Astrocyte (in vitro differentiated cells and primary cell): Measurements from ENCODE around the gene SPSB1. TPM values are rescaled to one million over a fixed set of nuclear protein-coding genes. Genes with fewer than 3 reads are reported as not detected.

Experiments used
- DNase-seq: peaks from one replicate; pipeline ENCODE4 v3.0.0-alpha.2; 2010; ENCODE audit warnings: low read depth
- FAIRE-seq: peaks from 2 replicates; lab custom pipeline; 2011; peaks lifted over from hg19 to GRCh38; lab: Jason Lieb, UNC
- H2AFZ ChIP-seq: 2 replicates; pipeline ENCODE4 v1.6.0; 2012; ENCODE audit warnings: low read depth, low read length, inconsistent platforms
- H3K27ac ChIP-seq: 2 replicates; pipeline ENCODE4 v1.5.1; 2011; ENCODE audit warnings: low read depth, low read length, inconsistent platforms
- H3K27me3 ChIP-seq: 2 replicates; pipeline ENCODE4 v1.6.0; 2011; ENCODE audit warnings: low read length, inconsistent platforms; ENCODE audit not compliant: insufficient read depth
- H3K36me3 ChIP-seq: 2 replicates; pipeline ENCODE4 v1.5.1; 2011; ENCODE audit warnings: low read length, inconsistent platforms; ENCODE audit not compliant: insufficient read depth
- H3K4me1 ChIP-seq: 2 replicates; pipeline ENCODE4 v1.5.1; 2011; ENCODE audit warnings: low read length, inconsistent platforms; ENCODE audit not compliant: insufficient read depth
- H3K4me2 ChIP-seq: 2 replicates; pipeline ENCODE4 v1.6.0; 2012; ENCODE audit warnings: low read length, inconsistent platforms
- H3K4me3 ChIP-seq: 2 replicates; pipeline ENCODE4 v1.5.1; 2011; ENCODE audit warnings: low read depth, mild to moderate bottlenecking, low read length, inconsistent platforms; ENCODE audit not compliant: insufficient read depth
- H3K79me2 ChIP-seq: 2 replicates; pipeline ENCODE4 v1.6.0; 2012; ENCODE audit warnings: mild to moderate bottlenecking, low read length, inconsistent platforms; ENCODE audit not compliant: insufficient read depth
- H3K9ac ChIP-seq: 2 replicates; pipeline ENCODE4 v1.6.0; 2012; ENCODE audit warnings: mild to moderate bottlenecking, low read length, inconsistent platforms
- H3K9me3 ChIP-seq: 2 replicates; pipeline ENCODE4 v1.5.1; 2012; ENCODE audit warnings: low read depth, mild to moderate bottlenecking, low read length, inconsistent platforms; ENCODE audit not compliant: insufficient read depth
- H4K20me1 ChIP-seq: 2 replicates; pipeline ENCODE4 v1.6.0; 2012; ENCODE audit warnings: low read length, inconsistent platforms; ENCODE audit not compliant: insufficient read depth
- H3K27ac Mint-ChIP-seq: one replicate; pipeline ENCODE4 v1.8.0; 2021; ENCODE audit warnings: mild to moderate bottlenecking, mixed read lengths; ENCODE audit not compliant: unreplicated experiment
- H3K27me3 Mint-ChIP-seq: one replicate; pipeline ENCODE4 v1.8.0; 2021; ENCODE audit warnings: low read depth, mixed read lengths; ENCODE audit not compliant: unreplicated experiment
- H3K36me3 Mint-ChIP-seq: one replicate; pipeline ENCODE4 v1.8.0; 2021; ENCODE audit warnings: low read depth, mixed read lengths; ENCODE audit not compliant: unreplicated experiment
- H3K4me1 Mint-ChIP-seq: one replicate; pipeline ENCODE4 v1.8.0; 2021; ENCODE audit warnings: low read depth, mixed read lengths; ENCODE audit not compliant: unreplicated experiment
- H3K4me3 Mint-ChIP-seq: one replicate; pipeline ENCODE4 v1.8.0; 2021; ENCODE audit warnings: mild to moderate bottlenecking, moderate library complexity, mixed read lengths; ENCODE audit not compliant: unreplicated experiment
- H3K9me3 Mint-ChIP-seq: one replicate; pipeline ENCODE4 v1.8.0; 2021; ENCODE audit warnings: mild to moderate bottlenecking, mixed read lengths; ENCODE audit not compliant: unreplicated experiment
- EZH2 ChIP-seq: IDR thresholded peaks from 2 replicates; pipeline ENCODE4 v1.6.1; 2012; ENCODE audit warnings: mild to moderate bottlenecking, low read length, inconsistent platforms; ENCODE audit not compliant: insufficient read depth
- total RNA-seq: library from RNA; stranded (reverse); gene quantifications from 2 replicates; pipeline ENCODE4 v1.2.1, GENCODE V29; 2021
- TF ChIP-seq, protein P1 (sequence below): IDR thresholded peaks from 2 replicates; pipeline ENCODE4 v1.5.1; 2011; ENCODE audit warnings: low read depth, mild to moderate bottlenecking, inconsistent platforms, low read length, moderate library complexity; ENCODE audit not compliant: insufficient read depth

The SPSB1 gene
- total RNA-seq, 1 donor from 2014 or later, result 53.5 TPM

DNA sequence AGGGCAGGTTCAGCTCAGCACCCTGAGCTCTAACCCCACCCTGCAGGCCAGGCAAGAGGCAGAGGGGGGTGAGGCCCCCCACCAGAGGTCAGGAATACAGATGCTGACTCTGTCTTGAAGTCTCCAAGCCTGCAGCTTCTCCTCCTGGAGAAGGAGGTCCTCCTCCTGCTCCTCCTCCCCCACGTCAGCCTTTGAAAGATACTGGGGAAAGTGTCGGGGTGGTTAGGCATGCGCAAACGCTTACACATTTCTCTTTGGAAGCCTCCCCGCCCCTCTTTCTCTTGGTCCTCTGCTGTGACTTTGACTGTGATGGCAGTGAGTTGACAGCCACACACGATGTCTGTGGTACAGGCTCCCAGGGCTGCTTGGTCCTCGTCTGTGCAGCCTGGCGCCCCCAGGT, 65.3 kb downstream of the SPSB1 start:
- no peaks in the 10 kb centered on the region for H3K27me3 Mint-ChIP-seq
- Histone ChIP-seq H3K9ac (no peak overlapping the region), H3K36me3 (peaks cover 19% of the 10 kb centered on the region), H3K9me3 (no peaks in the 10 kb centered on the region), H4K20me1 (peaks cover 94% of the 10 kb centered on the region), H3K79me2 (peaks cover 96% of the 10 kb centered on the region), H3K27ac (no peak overlapping the region), H3K27me3 (no peaks in the 10 kb centered on the region), H3K4me2 (no peak overlapping the region), H2AFZ (no peak overlapping the region), H3K4me3 (no peak overlapping the region), H3K4me1 (no peaks in the 10 kb centered on the region)
- TF ChIP-seq, protein P1, sequence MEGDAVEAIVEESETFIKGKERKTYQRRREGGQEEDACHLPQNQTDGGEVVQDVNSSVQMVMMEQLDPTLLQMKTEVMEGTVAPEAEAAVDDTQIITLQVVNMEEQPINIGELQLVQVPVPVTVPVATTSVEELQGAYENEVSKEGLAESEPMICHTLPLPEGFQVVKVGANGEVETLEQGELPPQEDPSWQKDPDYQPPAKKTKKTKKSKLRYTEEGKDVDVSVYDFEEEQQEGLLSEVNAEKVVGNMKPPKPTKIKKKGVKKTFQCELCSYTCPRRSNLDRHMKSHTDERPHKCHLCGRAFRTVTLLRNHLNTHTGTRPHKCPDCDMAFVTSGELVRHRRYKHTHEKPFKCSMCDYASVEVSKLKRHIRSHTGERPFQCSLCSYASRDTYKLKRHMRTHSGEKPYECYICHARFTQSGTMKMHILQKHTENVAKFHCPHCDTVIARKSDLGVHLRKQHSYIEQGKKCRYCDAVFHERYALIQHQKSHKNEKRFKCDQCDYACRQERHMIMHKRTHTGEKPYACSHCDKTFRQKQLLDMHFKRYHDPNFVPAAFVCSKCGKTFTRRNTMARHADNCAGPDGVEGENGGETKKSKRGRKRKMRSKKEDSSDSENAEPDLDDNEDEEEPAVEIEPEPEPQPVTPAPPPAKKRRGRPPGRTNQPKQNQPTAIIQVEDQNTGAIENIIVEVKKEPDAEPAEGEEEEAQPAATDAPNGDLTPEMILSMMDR, result no peak
- no peak for TF ChIP-seq EZH2
- no peak overlapping the region for H3K27ac Mint-ChIP-seq
- no peaks in the 10 kb centered on the region for H3K9me3 Mint-ChIP-seq
- H3K4me3 Mint-ChIP-seq, result no peak overlapping the region
- DNase-seq (no peak), FAIRE-seq (no peak)
- H3K4me1 Mint-ChIP-seq, result peaks cover 17% of the 10 kb centered on the region
- H3K36me3 Mint-ChIP-seq, result peaks cover 33% of the 10 kb centered on the region

DNA sequence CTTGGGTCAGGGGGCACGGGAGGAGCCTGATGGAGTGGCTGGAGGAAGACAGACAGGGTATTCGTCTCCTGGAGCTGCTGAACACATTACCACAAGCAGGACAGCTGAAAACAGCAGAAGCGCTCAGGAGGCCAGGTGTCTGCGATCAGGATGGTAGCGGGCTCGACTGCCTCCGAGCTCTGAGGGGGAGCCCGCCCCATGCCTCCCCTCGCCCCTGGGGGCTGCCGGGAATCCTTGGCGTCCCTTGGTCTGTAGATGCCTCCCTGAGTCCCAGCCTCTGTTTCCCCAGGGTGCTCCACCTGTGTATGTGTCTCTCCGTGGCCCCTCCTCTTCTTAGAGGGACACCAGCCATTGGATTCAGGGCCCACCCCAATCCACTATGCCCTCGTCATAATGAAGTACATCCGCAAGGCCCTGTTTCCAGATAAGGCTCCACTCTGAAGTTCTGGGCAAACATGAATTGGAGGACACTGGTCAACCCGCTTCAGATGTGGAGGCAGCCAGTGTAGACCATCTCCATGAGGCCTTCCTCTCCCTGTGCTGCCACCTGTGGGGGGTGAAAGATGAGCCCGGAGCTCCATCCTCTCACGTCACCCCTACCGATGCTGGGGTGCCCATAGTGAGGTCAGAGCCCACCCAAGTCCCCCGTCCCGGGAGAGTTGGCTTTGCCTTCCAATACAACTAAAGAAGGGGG, 67.8 kb downstream of the SPSB1 start:
- Histone ChIP-seq H3K4me2 (no peak overlapping the region), H3K27me3 (no peaks in the 10 kb centered on the region), H3K9ac (no peak overlapping the region), H3K9me3 (no peaks in the 10 kb centered on the region), H3K27ac (no peak overlapping the region), H4K20me1 (peaks cover 96% of the 10 kb centered on the region), H2AFZ (no peak overlapping the region), H3K4me3 (no peak overlapping the region), H3K36me3 (peaks cover 19% of the 10 kb centered on the region), H3K79me2 (peaks cover 94% of the 10 kb centered on the region), H3K4me1 (no peaks in the 10 kb centered on the region)
- Mint-ChIP-seq H3K27ac (no peak overlapping the region), H3K4me1 (peaks cover 16% of the 10 kb centered on the region), H3K9me3 (no peaks in the 10 kb centered on the region), H3K27me3 (no peaks in the 10 kb centered on the region), H3K36me3 (peaks cover 37% of the 10 kb centered on the region), H3K4me3 (no peak overlapping the region)
- no peak for DNase-seq
- TF ChIP-seq EZH2, result no peak
- TF ChIP-seq, protein P1, result no peak
- FAIRE-seq, result no peak

DNA sequence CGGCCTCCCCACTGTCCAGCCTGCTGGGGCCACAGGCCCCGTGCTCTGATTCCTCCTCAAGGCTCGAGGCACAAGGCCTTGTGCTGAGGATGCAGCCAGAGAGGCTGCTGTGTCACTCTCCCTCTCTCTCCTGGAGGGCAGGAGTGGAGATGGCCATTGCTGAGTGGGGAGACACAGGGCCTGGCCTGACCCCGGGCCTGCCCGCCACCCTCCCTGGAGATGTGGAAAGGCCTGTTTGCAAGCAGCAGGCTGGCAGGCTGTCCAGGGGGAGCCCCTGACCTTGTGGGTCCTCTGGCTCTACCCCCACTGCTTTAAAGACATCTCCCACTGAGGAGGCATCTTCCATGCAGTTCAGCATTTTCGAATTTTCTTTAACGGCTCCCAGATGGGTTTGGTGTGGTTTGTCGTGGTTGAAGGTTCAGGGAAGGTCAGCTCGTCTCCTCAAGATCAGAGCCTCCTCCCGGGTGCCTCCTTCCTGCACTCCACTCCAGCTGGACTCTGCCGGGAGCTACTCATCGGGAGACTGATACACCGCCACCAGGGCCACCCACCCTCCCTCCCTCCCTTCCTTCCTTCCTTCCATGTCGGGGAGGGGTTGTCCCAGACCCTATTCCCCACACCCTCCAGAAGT, 69.1 kb downstream of the SPSB1 start:
- H3K27me3 Mint-ChIP-seq, result no peaks in the 10 kb centered on the region
- TF ChIP-seq, protein P1, result no peak
- TF ChIP-seq EZH2, result no peak
- no peak overlapping the region for H3K4me3 Mint-ChIP-seq
- no peaks in the 10 kb centered on the region for H3K9me3 Mint-ChIP-seq
- Histone ChIP-seq H3K9me3 (no peaks in the 10 kb centered on the region), H3K9ac (no peak overlapping the region), H2AFZ (no peak overlapping the region), H3K27ac (no peak overlapping the region), H3K4me2 (no peak overlapping the region), H3K36me3 (peaks cover 7% of the 10 kb centered on the region), H3K27me3 (no peaks in the 10 kb centered on the region), H3K79me2 (peaks cover 89% of the 10 kb centered on the region), H3K4me3 (no peak overlapping the region), H3K4me1 (no peaks in the 10 kb centered on the region), H4K20me1 (peaks cover 96% of the 10 kb centered on the region)
- H3K36me3 Mint-ChIP-seq, result peaks cover 38% of the 10 kb centered on the region
- H3K27ac Mint-ChIP-seq, result no peak overlapping the region
- FAIRE-seq (no peak), DNase-seq (no peak)
- H3K4me1 Mint-ChIP-seq, result peaks cover 14% of the 10 kb centered on the region
